PFSK-1 (cell line): Measurements from ENCODE around the gene LAMB1.

ENCODE experiments used
- POLR2AphosphoS5 ChIP-seq: IDR thresholded peaks from 2 replicates; pipeline ENCODE4 v1.6.1; 2012; ENCODE audit warnings: low read depth, mild to moderate bottlenecking, control low read depth, low read length, moderate library complexity
- REST ChIP-seq, 2 experiments: IDR thresholded peaks; 2 replicates each; pipeline versions ENCODE4 v1.6.1 to v1.8.0; 2011 to 2012; ENCODE audit warnings: low read depth in 2 of 2, low read length in 2 of 2, control low read depth in 1 of 2, inconsistent platforms in 1 of 2, mild to moderate bottlenecking in 1 of 2, moderate library complexity in 1 of 2; ENCODE audit not compliant: insufficient read depth in 1 of 2
- SIN3A ChIP-seq: IDR thresholded peaks from 2 replicates; pipeline ENCODE4 v1.6.1; 2012; ENCODE audit warnings: mild to moderate bottlenecking, low read length, moderate library complexity, borderline replicate concordance; ENCODE audit not compliant: insufficient read depth
- TAF1 ChIP-seq: IDR thresholded peaks from 2 replicates; pipeline ENCODE4 v1.6.1; 2012; ENCODE audit warnings: low read length, control low read depth, borderline replicate concordance; ENCODE audit not compliant: insufficient read depth

- no peak for TF ChIP-seq TAF1
- no peak for TF ChIP-seq SIN3A
- no peak for TF ChIP-seq REST (IDR thresholded peaks at IDR 0.05; ENCODE audit: insufficient read depth in 1 of 2, low read depth in 2 of 2, low read length in 2 of 2)
- TF ChIP-seq POLR2AphosphoS5: no peak
Measured at GRCh38 chr7:108034586-108034985, 31.6 kb upstream of the LAMB1 start.
